SK-N-SH treated with all-trans-retinoic acid at 6 μM for 48 hours (cell line): ENCODE measurements around the gene ST6GALNAC3.

Source experiments
- ATAC-seq: fragments of 200-7000 bp; cut with Tn5 transposase; 3 replicates; pipeline ENCODE4 v1.9.1; 2020; ENCODE audit warnings: mild to moderate bottlenecking, moderate library complexity
- ARNTL ChIP-seq: fragments of 450-650 bp; formaldehyde crosslinking; IDR thresholded peaks from 2 replicates; pipeline ENCODE4 v1.5.0; 2020; ENCODE audit warnings: low read depth, mild to moderate bottlenecking, moderate library complexity, borderline replicate concordance
- BACH2 ChIP-seq: fragments of 250-450 bp; sonication (Bioruptor Pico); IDR thresholded peaks from 2 replicates; pipeline ENCODE4 v1.9.0; 2021; ENCODE audit warnings: mild to moderate bottlenecking, borderline replicate concordance
- CREB5 ChIP-seq: fragments of 250-450 bp; sonication (Bioruptor Pico); IDR thresholded peaks from 2 replicates; pipeline ENCODE4 v1.5.1; 2020; ENCODE audit warnings: low read depth, mild to moderate bottlenecking, moderate library complexity
- CSRNP3 ChIP-seq: fragments of 250-450 bp; sonication (Bioruptor Pico); IDR thresholded peaks from 2 replicates; pipeline ENCODE4 v1.5.1; 2021; ENCODE audit warnings: mild to moderate bottlenecking, moderate library complexity
- ESRRG ChIP-seq: fragments of 250-450 bp; sonication (Bioruptor Pico); IDR thresholded peaks from 2 replicates; pipeline ENCODE4 v1.6.1; 2021; ENCODE audit warnings: mild to moderate bottlenecking
- GLIS3 ChIP-seq: fragments of 250-450 bp; sonication (Bioruptor Pico); IDR thresholded peaks from 2 replicates; pipeline ENCODE4 v1.5.0; 2020; ENCODE audit warnings: mild to moderate bottlenecking, moderate library complexity
- ISL1 ChIP-seq: fragments of 250-450 bp; sonication (Bioruptor Pico); IDR thresholded peaks from 2 replicates; pipeline ENCODE4 v2.1.2; 2022; ENCODE audit warnings: mild to moderate bottlenecking, moderate library complexity
- OSR1 ChIP-seq: fragments of 250-450 bp; sonication (Bioruptor Pico); IDR thresholded peaks from 2 replicates; pipeline ENCODE4 v1.8.0; 2022; ENCODE audit warnings: moderate library complexity, mild to moderate bottlenecking, inconsistent platforms
- PATZ1 ChIP-seq: fragments of 250-450 bp; sonication (Bioruptor Pico); IDR thresholded peaks from 2 replicates; pipeline ENCODE4 v1.8.0; 2020; ENCODE audit warnings: mild to moderate bottlenecking, moderate library complexity, borderline replicate concordance
- PPARA ChIP-seq: fragments of 250-450 bp; sonication (Bioruptor Pico); IDR thresholded peaks from 2 replicates; pipeline ENCODE4 v1.5.0; 2020; ENCODE audit warnings: mild to moderate bottlenecking, borderline replicate concordance
- SNAI2 ChIP-seq: fragments of 250-450 bp; sonication (Bioruptor Pico); IDR thresholded peaks from 2 replicates; pipeline ENCODE4 v1.5.0; 2020; ENCODE audit warnings: mild to moderate bottlenecking, moderate library complexity
- TCF4 ChIP-seq: fragments of 250-450 bp; sonication (Bioruptor Pico); IDR thresholded peaks from 2 replicates; pipeline ENCODE4 v1.8.0; 2021; ENCODE audit warnings: mild to moderate bottlenecking, moderate library complexity, borderline replicate concordance
- TOX ChIP-seq: fragments of 250-450 bp; sonication (Bioruptor Pico); IDR thresholded peaks from 2 replicates; pipeline ENCODE4 v1.8.0; 2021; ENCODE audit warnings: mild to moderate bottlenecking, moderate library complexity, borderline replicate concordance
- TSHZ2 ChIP-seq: fragments of 250-450 bp; sonication (Bioruptor Pico); IDR thresholded peaks from 2 replicates; pipeline ENCODE4 v1.5.0; 2020; ENCODE audit warnings: mild to moderate bottlenecking, moderate library complexity
- ZC3H10 ChIP-seq: fragments of 250-450 bp; sonication (Bioruptor Pico); IDR thresholded peaks from 2 replicates; pipeline ENCODE4 v1.5.1; 2021; ENCODE audit warnings: mild to moderate bottlenecking, moderate library complexity
- ZFP3 ChIP-seq: fragments of 250-450 bp; sonication (Bioruptor Pico); IDR thresholded peaks from 2 replicates; pipeline ENCODE4 v1.5.0; 2020; ENCODE audit warnings: mild to moderate bottlenecking, moderate library complexity
- ZFP30 ChIP-seq: fragments of 450-650 bp; formaldehyde crosslinking; IDR thresholded peaks from 2 replicates; pipeline ENCODE4 v1.5.0; 2022; ENCODE audit warnings: mild to moderate bottlenecking, moderate library complexity
- ZNF565 ChIP-seq: fragments of 450-650 bp; formaldehyde crosslinking; conservative IDR thresholded peaks from 2 replicates; pipeline ENCODE4 v1.5.0; 2020; ENCODE audit warnings: low read depth, mild to moderate bottlenecking, moderate library complexity
- ZNF70 ChIP-seq: fragments of 450-650 bp; formaldehyde crosslinking; IDR thresholded peaks from 2 replicates; pipeline ENCODE4 v1.5.0; 2020; ENCODE audit warnings: mild to moderate bottlenecking, moderate library complexity

Gene ST6GALNAC3

GRCh38 chr1:76133977-76134376 lies 59.4 kb downstream of the ST6GALNAC3 start (continued):
- TF ChIP-seq CREB5 = no peak
- no peak for TF ChIP-seq ISL1
- no peak for TF ChIP-seq TSHZ2

- ATAC-seq = no peak
- no peak for TF ChIP-seq SNAI2 (CRISPR knock-in tag)
- no peak for TF ChIP-seq ESRRG (CRISPR knock-in tag)
- no peak for TF ChIP-seq CSRNP3
- no peak for TF ChIP-seq ZFP30 (CRISPR knock-in tag)
- no peak for TF ChIP-seq PATZ1 (CRISPR knock-in tag)
- TF ChIP-seq BACH2 (CRISPR knock-in tag) = no peak
Observed at GRCh38 chr1:76135835-76136234, 61.3 kb downstream of the ST6GALNAC3 start.

GRCh38 chr1:76136894-76137293 lies 62.3 kb downstream of the ST6GALNAC3 start:
- ATAC-seq = no peak
- TF ChIP-seq ARNTL (no peak), CSRNP3 (no peak), CREB5 (no peak), PPARA (CRISPR knock-in tag) (no peak), SNAI2 (CRISPR knock-in tag) (no peak)

- no peak for ATAC-seq
- TF ChIP-seq OSR1 = no peak
Observed at GRCh38 chr1:76137746-76138145, 63.2 kb downstream of the ST6GALNAC3 start.

- TF ChIP-seq OSR1 (no peak), PATZ1 (CRISPR knock-in tag) (no peak), ZNF565 (no peak), ZNF70 (no peak), ARNTL (no peak), TOX (no peak), ZC3H10 (CRISPR knock-in tag) (no peak), TCF4 (CRISPR knock-in tag) (no peak), ISL1 (no peak), PPARA (CRISPR knock-in tag) (no peak), ZFP3 (CRISPR knock-in tag) (no peak), GLIS3 (CRISPR knock-in tag) (no peak), ESRRG (CRISPR knock-in tag) (no peak), CREB5 (no peak)
- ATAC-seq = no peak
Observed at GRCh38 chr1:76138217-76138616, 63.7 kb downstream of the ST6GALNAC3 start.
